Stimulated activated CD4-positive, alpha-beta T cell treated with anti-CD3 and anti-CD28 coated beads, Interleukin-1b, Interleukin-23, amount 100 ng/mL, for 1 hour (primary cell): Measurements from ENCODE around the gene IQCH.

ENCODE experiments used
- DNase-seq, 2 donors: peaks; one replicate each; pipeline ENCODE4 v3.0.0-alpha.2; 2020; ENCODE audit warnings: low read depth in 2 of 2

The IQCH gene

GRCh38 chr15:67524235-67524634 is 269.6 kb downstream of the IQCH start:
- no peak for DNase-seq

- DNase-seq, result no peak
Measured at GRCh38 chr15:67528513-67528912, 273.9 kb downstream of the IQCH start.

- no peak for DNase-seq
Measured at GRCh38 chr15:67531379-67531914, 276.9 kb downstream of the IQCH start.

- no peak for DNase-seq
Measured at GRCh38 chr15:67533873-67534272, 279.3 kb downstream of the IQCH start.

- no peak for DNase-seq
Measured at GRCh38 chr15:67534360-67534759, 279.8 kb downstream of the IQCH start.

- DNase-seq, result no peak
Measured at GRCh38 chr15:67537771-67538170, 283.2 kb downstream of the IQCH start.

- peak; percentile 49 to 70 for DNase-seq
Measured at GRCh38 chr15:67542420-67543347, 288.1 kb downstream of the IQCH start, which contains the start of gene MAP2K5. TSS of gene MAP2K5 (plus strand) at chr15:67542703. CDS start at chr15:67543336, 633 bp downstream.

GRCh38 chr15:67543348-67543718 is 288.7 kb downstream of the IQCH start:
- no peak for DNase-seq

GRCh38 chr15:67544475-67544874 is 289.9 kb downstream of the IQCH start:
- DNase-seq, result no peak

GRCh38 chr15:67545864-67546263 is 291.3 kb downstream of the IQCH start:
- no peak for DNase-seq

GRCh38 chr15:67547064-67547463 is 292.5 kb downstream of the IQCH start:
- no peak for DNase-seq

- no peak for DNase-seq
Measured at GRCh38 chr15:67547836-67548235, 293.2 kb downstream of the IQCH start.

GRCh38 chr15:67548236-67548852 is 293.8 kb downstream of the IQCH start:
- no peak for DNase-seq

GRCh38 chr15:67548862-67549651 is 294.5 kb downstream of the IQCH start:
- DNase-seq, result no peak

GRCh38 chr15:67549736-67550135 is 295.1 kb downstream of the IQCH start:
- DNase-seq, result no peak

- no peak for DNase-seq
Measured at GRCh38 chr15:67550522-67550921, 295.9 kb downstream of the IQCH start.

- no peak for DNase-seq
Measured at GRCh38 chr15:67551207-67551743, 296.7 kb downstream of the IQCH start.
